PC-9 (cell line): ENCODE data around the gene GLIPR2.

Experiments
- EZH2 ChIP-seq: fragments of 200-600 bp; sonication (generic); IDR thresholded peaks from 2 replicates; pipeline ENCODE4 v1.8.0; 2017; ENCODE audit warnings: antibody characterized with exemption, low read depth
- TF ChIP-seq, protein P1 (sequence below): fragments of 200-600 bp; sonication (generic); conservative IDR thresholded peaks from 2 replicates; pipeline ENCODE4 v1.6.1; 2017; ENCODE audit warnings: mixed run types, antibody characterized with exemption, mild to moderate bottlenecking, moderate library complexity

DNA sequence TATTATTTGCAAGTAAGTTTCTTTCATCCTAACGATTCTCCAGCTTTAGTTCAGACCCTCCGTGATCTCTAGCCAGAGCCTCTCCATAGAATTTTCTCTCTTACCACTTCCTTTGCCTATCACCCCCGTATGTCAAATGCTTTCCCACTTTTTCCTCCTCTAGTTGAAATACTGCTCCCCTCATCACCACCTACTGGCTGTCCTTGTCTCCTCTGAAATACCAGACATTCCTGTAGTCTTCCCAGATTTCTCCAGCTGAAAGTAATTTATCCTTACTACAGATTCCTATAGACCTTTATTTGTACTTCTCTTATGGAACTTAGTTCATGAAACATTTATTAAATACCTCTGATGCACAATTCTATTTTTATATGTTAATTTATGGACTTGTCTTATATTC, 36.0 kb upstream of the GLIPR2 start:
- TF ChIP-seq, protein P1, sequence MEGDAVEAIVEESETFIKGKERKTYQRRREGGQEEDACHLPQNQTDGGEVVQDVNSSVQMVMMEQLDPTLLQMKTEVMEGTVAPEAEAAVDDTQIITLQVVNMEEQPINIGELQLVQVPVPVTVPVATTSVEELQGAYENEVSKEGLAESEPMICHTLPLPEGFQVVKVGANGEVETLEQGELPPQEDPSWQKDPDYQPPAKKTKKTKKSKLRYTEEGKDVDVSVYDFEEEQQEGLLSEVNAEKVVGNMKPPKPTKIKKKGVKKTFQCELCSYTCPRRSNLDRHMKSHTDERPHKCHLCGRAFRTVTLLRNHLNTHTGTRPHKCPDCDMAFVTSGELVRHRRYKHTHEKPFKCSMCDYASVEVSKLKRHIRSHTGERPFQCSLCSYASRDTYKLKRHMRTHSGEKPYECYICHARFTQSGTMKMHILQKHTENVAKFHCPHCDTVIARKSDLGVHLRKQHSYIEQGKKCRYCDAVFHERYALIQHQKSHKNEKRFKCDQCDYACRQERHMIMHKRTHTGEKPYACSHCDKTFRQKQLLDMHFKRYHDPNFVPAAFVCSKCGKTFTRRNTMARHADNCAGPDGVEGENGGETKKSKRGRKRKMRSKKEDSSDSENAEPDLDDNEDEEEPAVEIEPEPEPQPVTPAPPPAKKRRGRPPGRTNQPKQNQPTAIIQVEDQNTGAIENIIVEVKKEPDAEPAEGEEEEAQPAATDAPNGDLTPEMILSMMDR, result no peak
- TF ChIP-seq EZH2, result no peak
